OCI-LY3 (cell line): ENCODE data around the gene MAZ.
A peak's percentile ranks its signal among the peaks of the same experiment; 100 is the strongest.

Experiments
- H2AFZ ChIP-seq: fragments of 200-600, 300-600 bp; shearing (Covaris generic); 2 replicates; pipeline ENCODE4 v1.6.0; 2014; ENCODE audit warnings: antibody characterized with exemption, low read depth, low read length
- H3K27ac ChIP-seq: fragments of 200-600, 300-600 bp; sonication (generic); 2 replicates; pipeline ENCODE4 v1.5.1; 2014; ENCODE audit warnings: mild to moderate bottlenecking, low read length, moderate library complexity, mixed read lengths
- H3K27me3 ChIP-seq: fragments of 200-600, 300-600 bp; sonication (generic); 2 replicates; pipeline ENCODE4 v1.6.1; 2014; ENCODE audit warnings: low read depth, low read length, mixed read lengths
- H3K36me3 ChIP-seq: fragments of 200-600, 300-600 bp; sonication (generic); replicated peaks from 2 replicates; pipeline ENCODE3; 2014; ENCODE audit warnings: low read depth, low read length, mixed read lengths
- H3K4me1 ChIP-seq: fragments of 300-600, 200-600 bp; sonication (generic); 2 replicates; pipeline ENCODE4 v1.6.1; 2014; ENCODE audit warnings: low read length, mixed read lengths
- H3K4me2 ChIP-seq: fragments of 200-600, 300-600 bp; sonication (generic); 2 replicates; pipeline ENCODE4 v1.6.1; 2014; ENCODE audit warnings: low read length, mixed read lengths
- H3K4me3 ChIP-seq: fragments of 300-600, 200-600 bp; sonication (generic); 2 replicates; pipeline ENCODE4 v1.5.1; 2014; ENCODE audit warnings: antibody characterized with exemption, mild to moderate bottlenecking, low read length, moderate library complexity
- H3K79me2 ChIP-seq: fragments of 300-600, 200-600 bp; shearing (Covaris generic); 2 replicates; pipeline ENCODE4 v1.6.1; 2014; ENCODE audit warnings: mild to moderate bottlenecking, low read length, mixed read lengths
- H3K9ac ChIP-seq: fragments of 300-600, 200-600 bp; shearing (Covaris generic); 2 replicates; pipeline ENCODE4 v1.6.0; 2014; ENCODE audit warnings: mild to moderate bottlenecking, low read length, moderate library complexity
- H3K9me3 ChIP-seq: fragments of 200-600, 300-600 bp; shearing (Covaris generic); 2 replicates; pipeline ENCODE4 v1.6.1; 2014; ENCODE audit warnings: low read length, mixed read lengths; ENCODE audit not compliant: insufficient read depth
- H4K20me1 ChIP-seq: fragments of 200-600, 300-600 bp; sonication (generic); 2 replicates; pipeline ENCODE4 v1.6.1; 2016; ENCODE audit warnings: low read length, mixed read lengths; ENCODE audit not compliant: insufficient read depth
- EZH2phosphoT487 ChIP-seq: fragments of 200-600 bp; shearing (Covaris generic); IDR thresholded peaks from 2 replicates; pipeline ENCODE4 v1.6.1; 2018; ENCODE audit warnings: antibody characterized with exemption, mixed run types, low read depth
- TF ChIP-seq, protein P1 (sequence below): fragments of 200-600, 300-600 bp; sonication (generic); IDR thresholded peaks from 2 replicates; pipeline ENCODE4 v1.5.1; 2014; ENCODE audit warnings: antibody characterized with exemption, low read length, low read depth

The MAZ gene

GRCh38 chr16:29824589-29825144, 18.3 kb downstream of the MAZ start:
- Histone ChIP-seq H3K4me3 (no peak overlapping the region), H2AFZ (no peak overlapping the region), H3K4me2 (peak overlapping the region; percentile 16; the same call in 1 of the 2 replicates), H3K27me3 (0 out of 2 replicates have a peak, but pooled peaks cover 2% of the 10 kb centered on the region), H3K27ac (no peak overlapping the region), H3K9ac (no peak overlapping the region), H3K9me3 (no peaks in the 10 kb centered on the region), H3K36me3 (peaks cover 18% of the 10 kb centered on the region), H4K20me1 (peaks cover 10% of the 10 kb centered on the region; the same call in 1 of the 2 replicates), H3K4me1 (peaks cover 26% of the 10 kb centered on the region), H3K79me2 (peaks cover 7% of the 10 kb centered on the region)
- TF ChIP-seq, protein P1, sequence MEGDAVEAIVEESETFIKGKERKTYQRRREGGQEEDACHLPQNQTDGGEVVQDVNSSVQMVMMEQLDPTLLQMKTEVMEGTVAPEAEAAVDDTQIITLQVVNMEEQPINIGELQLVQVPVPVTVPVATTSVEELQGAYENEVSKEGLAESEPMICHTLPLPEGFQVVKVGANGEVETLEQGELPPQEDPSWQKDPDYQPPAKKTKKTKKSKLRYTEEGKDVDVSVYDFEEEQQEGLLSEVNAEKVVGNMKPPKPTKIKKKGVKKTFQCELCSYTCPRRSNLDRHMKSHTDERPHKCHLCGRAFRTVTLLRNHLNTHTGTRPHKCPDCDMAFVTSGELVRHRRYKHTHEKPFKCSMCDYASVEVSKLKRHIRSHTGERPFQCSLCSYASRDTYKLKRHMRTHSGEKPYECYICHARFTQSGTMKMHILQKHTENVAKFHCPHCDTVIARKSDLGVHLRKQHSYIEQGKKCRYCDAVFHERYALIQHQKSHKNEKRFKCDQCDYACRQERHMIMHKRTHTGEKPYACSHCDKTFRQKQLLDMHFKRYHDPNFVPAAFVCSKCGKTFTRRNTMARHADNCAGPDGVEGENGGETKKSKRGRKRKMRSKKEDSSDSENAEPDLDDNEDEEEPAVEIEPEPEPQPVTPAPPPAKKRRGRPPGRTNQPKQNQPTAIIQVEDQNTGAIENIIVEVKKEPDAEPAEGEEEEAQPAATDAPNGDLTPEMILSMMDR, result no peak
- no peak for TF ChIP-seq EZH2phosphoT487

DNA sequence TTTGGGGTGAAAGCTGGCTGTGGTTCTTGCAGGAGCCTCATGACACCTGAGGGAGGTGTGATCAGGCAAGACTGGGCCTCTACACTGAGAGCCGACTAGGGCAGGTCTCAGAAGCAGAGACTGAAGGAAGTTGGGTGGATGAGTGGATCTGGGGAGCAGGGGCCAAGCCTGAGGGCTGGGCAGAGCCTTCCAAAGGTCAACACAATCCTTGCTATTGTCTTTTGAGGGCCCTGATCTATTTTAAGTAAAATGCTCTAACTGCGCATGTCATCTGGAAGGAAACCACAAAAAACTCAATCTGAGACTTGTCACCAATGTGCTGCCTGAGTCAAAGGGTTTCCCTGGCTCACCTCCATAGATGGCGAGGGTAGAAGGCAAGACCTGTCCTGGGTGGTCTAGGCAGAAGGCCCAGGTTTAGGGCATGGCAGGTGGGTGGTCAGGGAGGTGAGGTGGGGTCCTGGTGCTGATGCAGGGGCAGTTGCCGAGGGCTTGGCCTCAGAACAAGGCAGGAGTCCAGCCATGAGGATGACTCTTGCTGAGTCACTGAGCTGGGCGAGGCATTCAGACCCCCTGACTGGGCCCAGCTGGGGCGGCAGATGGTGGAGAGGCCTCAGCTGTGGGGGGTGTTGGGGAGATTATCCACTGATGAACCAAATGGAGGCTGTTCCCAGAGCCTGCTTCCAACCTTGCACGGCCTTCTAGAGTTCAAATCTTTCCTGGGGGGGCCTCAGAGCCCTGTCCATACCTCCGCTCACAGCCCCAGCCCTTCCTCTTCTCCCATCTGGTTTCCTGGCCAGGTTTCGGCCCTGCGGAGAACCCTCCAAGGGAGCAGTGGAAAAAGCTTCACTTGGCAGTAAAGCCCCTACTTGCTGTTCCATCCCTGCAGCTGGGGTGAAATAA, 19.1 kb downstream of the MAZ start:
- Histone ChIP-seq H3K4me2 (peak overlapping the region; percentile 16; the same call in 1 of the 2 replicates), H4K20me1 (0 out of 2 replicates have a peak, but pooled peaks cover 5% of the 10 kb centered on the region), H3K4me1 (peaks cover 18% of the 10 kb centered on the region), H3K79me2 (peaks cover 7% of the 10 kb centered on the region), H3K9ac (no peak overlapping the region), H3K36me3 (peaks cover 16% of the 10 kb centered on the region), H3K4me3 (no peak overlapping the region), H3K27me3 (0 out of 2 replicates have a peak, but pooled peaks cover 2% of the 10 kb centered on the region), H3K27ac (no peak overlapping the region), H2AFZ (no peak overlapping the region), H3K9me3 (no peaks in the 10 kb centered on the region)
- TF ChIP-seq, protein P1, result no peak
- TF ChIP-seq EZH2phosphoT487, result no peak

DNA sequence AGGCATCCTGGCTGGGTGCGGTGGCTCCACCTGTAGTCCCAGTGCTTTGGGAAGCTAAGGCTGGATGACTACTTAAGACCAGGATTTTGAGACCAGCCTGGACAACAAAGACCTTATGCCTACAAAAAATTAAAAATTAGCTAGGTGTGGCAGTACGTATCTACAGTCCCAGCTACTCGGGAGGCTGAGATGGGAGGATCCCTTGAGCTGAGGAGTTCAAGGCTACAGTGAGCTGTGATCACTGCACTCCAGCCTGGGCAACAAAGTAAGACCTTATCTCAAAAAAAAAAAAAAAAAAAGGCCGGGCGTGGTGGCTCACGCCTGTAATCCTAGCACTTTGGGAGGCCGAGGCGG, 20.0 kb downstream of the MAZ start:
- H3K27me3 ChIP-seq, result 0 out of 2 replicates have a peak, but pooled peaks cover 2% of the 10 kb centered on the region
- no peak overlapping the region for H3K4me3 ChIP-seq
- no peak overlapping the region for H2AFZ ChIP-seq
- no peaks in the 10 kb centered on the region for H3K9me3 ChIP-seq
- no peak for TF ChIP-seq EZH2phosphoT487
- TF ChIP-seq, protein P1, result no peak
- H3K79me2 ChIP-seq, result no peaks in the 10 kb centered on the region
- H4K20me1 ChIP-seq, result no peaks in the 10 kb centered on the region
- H3K9ac ChIP-seq, result no peak overlapping the region
- no peak overlapping the region for H3K27ac ChIP-seq
- H3K4me1 ChIP-seq, result peaks cover 10% of the 10 kb centered on the region
- H3K36me3 ChIP-seq, result peaks cover 7% of the 10 kb centered on the region
- H3K4me2 ChIP-seq, result no peak overlapping the region

DNA sequence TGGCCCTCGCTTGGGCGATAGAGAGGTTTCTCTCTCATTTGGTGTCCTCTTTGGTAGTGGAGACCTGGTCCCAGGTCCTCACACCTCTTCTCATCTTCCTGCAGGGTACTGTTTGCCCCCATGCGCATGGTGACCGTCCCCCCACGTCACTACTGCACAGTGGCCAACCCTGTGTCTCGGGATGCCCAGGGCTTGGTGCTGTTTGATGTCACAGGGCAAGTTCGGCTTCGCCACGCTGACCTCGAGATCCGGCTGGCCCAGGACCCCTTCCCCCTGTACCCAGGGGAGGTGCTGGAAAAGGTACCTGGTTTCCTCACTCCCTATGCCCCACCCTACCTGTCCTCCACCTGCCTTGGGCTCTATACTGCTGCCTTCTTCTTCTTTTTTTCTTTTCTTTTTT, 24.4 kb downstream of the MAZ start:
- Histone ChIP-seq H3K27ac (no peak overlapping the region), H3K27me3 (0 out of 2 replicates have a peak, but pooled peaks cover 2% of the 10 kb centered on the region), H3K4me2 (no peak overlapping the region), H3K36me3 (no peaks in the 10 kb centered on the region), H4K20me1 (no peaks in the 10 kb centered on the region), H2AFZ (no peak overlapping the region), H3K9ac (no peak overlapping the region), H3K4me3 (no peak overlapping the region), H3K4me1 (no peaks in the 10 kb centered on the region), H3K79me2 (no peaks in the 10 kb centered on the region), H3K9me3 (no peaks in the 10 kb centered on the region)
- TF ChIP-seq, protein P1, result no peak
- TF ChIP-seq EZH2phosphoT487, result no peak
